Gastroesophageal sphincter (tissue), 3 donors: ENCODE measurements around the gene GABRG3.

Source experiments
- CTCF ChIP-seq, 4 experiments: fragments of 200-600 bp in 2 of 4; fragments of 450-650 bp in 2 of 4; sonication (generic) in 1 of 4; IDR thresholded peaks; one replicate each; pipeline ENCODE4 v1.5.1; 2017 to 2019; ENCODE audit warnings: antibody characterized with exemption in 4 of 4, mild to moderate bottlenecking in 2 of 4, moderate library complexity in 2 of 4
- POLR2A ChIP-seq, 2 donors: fragments of 450-650 bp; IDR thresholded peaks; one replicate each; pipeline ENCODE4 v1.6.1; 2017; ENCODE audit warnings: antibody characterized with exemption in 2 of 2, mild to moderate bottlenecking in 2 of 2, moderate library complexity in 1 of 2

- no peak for TF ChIP-seq POLR2A (IDR thresholded peaks at IDR 0.05)
- no peak for TF ChIP-seq CTCF (IDR thresholded peaks at IDR 0.05)
These were observed 118.2 kb downstream of the GABRG3 start for GRCh38 chr15:27089233-27089586.
